WTC11 (cell line): Measurements from ENCODE around the gene RYR3.

Experiments
- CTCF ChIP-seq: fragments of 200-600 bp; IDR thresholded peaks from 2 replicates; pipeline ENCODE4 v1.8.0; 2022; ENCODE audit warnings: antibody characterized with exemption
- SP1 ChIP-seq: sonication (generic); formaldehyde crosslinking; conservative IDR thresholded peaks from 2 replicates; pipeline ENCODE4 v1.8.1; 2022; ENCODE audit warnings: missing genetic modification reagents
- ZBTB43 ChIP-seq: sonication (generic); formaldehyde crosslinking; IDR thresholded peaks from 2 replicates; pipeline ENCODE4 v1.8.1; 2023; ENCODE audit warnings: mild to moderate bottlenecking, missing genetic modification reagents

DNA sequence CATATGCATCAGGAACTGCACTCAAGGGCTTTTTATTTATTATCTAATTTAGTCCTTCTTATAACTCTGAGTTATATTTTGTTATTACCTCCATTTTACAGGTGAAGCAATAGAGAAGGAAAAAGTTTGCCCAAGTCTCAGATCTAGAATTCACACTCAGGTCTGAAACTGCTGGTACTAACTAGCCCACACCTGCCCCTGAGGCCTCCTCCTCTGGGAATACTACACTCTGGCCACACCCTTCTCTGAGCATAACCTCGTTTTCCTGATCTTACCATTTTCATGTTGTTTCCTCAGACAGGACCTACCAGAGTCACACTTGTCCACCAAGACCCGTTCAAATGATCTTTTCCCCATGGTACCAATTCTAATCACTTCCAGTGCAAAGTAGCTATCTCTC lies 563.4 kb downstream of the RYR3 start:
- TF ChIP-seq SP1 (CRISPR knock-in tag) (no peak), CTCF (no peak), ZBTB43 (CRISPR knock-in tag) (no peak)
